HG02610 (cell line): ENCODE results near the gene GCG.

ENCODE experiments used
- ATAC-seq: cut with Tn5 transposase; IDR thresholded peaks from one replicate; pipeline ENCODE4 v1.9.1; 2021; ENCODE audit warnings: mild to moderate bottlenecking, moderate library complexity; ENCODE audit not compliant: unreplicated experiment

Gene GCG

DNA sequence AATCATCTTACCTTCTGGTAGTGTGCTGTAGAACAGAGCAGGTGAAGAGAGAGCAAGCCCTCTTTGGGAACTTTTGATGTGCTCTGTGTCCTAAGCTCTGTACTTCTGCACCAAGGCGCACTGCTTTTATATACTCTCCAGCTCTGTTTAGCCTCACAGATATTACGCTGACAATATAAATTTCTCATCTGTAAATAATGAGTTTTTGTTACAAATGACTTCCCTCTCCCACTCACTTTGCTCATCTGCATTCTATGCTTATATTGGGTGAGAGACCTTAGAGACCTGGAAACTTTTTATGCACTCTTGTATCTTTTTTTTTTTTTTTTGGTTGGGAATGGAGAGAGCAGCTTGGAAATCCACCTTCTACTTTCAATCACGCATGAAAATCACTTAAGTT is at the start of gene GCG:
TSS of gene GCG (minus strand) at position 101 of the 400 bp plus-strand sequence. CDS start 3,069 bp downstream, outside the sequence.
- no peak for ATAC-seq

- no peak for ATAC-seq
These were observed 48.6 kb upstream of the GCG start for GRCh38 chr2:162200636-162201035.

- no peak for ATAC-seq
These were observed 47.9 kb upstream of the GCG start for GRCh38 chr2:162199913-162200312.

DNA sequence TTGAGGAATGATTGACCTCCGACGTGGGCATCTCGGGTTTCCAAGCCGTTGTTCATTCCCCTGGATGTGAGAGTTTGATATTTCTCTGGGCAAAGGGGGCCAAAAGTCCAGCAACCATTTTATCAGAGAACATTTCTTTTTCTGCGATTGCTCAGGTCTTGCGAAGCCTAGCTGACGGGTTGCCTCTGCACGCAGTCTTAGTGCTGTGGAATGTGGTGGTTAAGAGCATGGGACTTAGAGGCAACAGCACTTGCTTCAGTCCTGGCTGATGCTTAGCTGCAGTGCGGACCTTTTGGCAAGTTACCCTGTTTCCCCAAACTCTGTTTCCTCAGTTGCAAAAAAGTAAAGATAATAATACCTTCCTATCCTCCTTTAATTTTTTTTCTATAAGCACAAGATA is 46.2 kb upstream of the GCG start:
- ATAC-seq: no peak

- ATAC-seq: no peak
These were observed 45.2 kb upstream of the GCG start for GRCh38 chr2:162197069-162197825.

DNA sequence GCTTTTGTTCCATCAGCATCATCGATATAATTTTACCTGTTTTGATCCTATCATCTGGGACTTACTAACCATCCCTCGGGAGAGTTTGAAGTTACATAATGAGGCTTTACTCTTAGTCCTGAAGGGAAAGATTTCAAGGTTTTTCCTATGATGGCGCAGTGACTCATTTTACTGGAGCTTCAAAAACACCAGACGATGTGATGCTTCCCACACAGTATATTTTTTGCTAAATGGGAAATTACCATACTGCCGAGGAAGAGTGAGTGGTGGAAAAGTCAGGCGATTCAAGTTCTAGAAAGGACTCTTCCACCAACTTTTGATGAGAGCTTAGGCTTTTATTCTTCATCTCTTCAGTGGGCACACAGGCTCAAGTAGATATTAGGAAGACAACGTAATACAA is 44.6 kb upstream of the GCG start:
- ATAC-seq: no peak

GRCh38 chr2:162188451-162188850 is 36.4 kb upstream of the GCG start:
- ATAC-seq: no peak

- ATAC-seq: no peak
These were observed 33.6 kb upstream of the GCG start for GRCh38 chr2:162185541-162186232.

DNA sequence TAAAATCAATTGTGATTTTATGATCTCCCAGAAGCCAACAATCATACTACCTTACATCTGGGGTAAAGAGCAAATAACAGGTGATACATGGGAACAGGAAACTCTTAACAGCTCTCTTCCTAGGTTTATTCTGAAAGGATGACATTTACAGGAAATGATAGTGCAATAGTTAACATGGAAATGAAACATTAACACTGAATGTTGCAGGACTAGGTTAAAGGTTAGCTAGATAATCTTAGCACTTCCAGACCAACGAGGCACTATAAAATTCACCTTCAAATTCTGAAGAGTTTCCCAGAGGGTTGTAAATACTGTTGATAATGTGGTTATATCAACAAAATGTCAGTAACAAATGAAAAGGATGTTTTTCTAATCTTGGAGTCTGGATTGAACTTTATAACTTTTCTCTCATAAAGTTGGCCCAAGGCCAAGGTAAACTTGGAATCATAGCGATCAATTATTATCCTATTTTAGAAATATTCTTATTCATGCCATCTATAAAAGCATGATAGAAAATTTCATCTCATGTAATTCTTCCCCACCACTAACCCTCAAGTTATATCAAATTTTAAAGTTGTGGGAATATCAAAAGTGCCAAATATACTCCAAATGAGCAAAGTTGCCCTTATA is 32.9 kb upstream of the GCG start:
- no peak for ATAC-seq

GRCh38 chr2:162184359-162184758 is 32.3 kb upstream of the GCG start:
- ATAC-seq: no peak

DNA sequence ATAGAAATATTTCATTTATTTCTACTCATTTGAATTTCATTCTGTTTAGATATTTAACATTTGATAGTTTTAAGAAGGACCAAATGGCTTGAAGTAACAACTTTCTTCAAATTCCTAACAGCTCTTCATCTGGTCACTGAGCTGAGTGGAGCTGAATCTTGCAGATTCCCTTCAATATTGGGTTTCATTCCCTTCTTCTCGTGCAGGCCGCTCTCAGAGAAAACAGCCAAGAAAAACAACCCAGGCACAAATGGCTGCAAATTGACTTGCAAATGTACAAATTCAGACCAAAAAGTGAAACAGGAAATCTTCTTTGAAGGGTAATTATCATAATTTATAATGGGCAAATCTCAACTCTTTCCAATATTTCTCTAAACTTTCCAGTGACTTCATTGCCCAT is 30.3 kb upstream of the GCG start:
- ATAC-seq: no peak

GRCh38 chr2:162177301-162177700 is 25.3 kb upstream of the GCG start:
- no peak for ATAC-seq

DNA sequence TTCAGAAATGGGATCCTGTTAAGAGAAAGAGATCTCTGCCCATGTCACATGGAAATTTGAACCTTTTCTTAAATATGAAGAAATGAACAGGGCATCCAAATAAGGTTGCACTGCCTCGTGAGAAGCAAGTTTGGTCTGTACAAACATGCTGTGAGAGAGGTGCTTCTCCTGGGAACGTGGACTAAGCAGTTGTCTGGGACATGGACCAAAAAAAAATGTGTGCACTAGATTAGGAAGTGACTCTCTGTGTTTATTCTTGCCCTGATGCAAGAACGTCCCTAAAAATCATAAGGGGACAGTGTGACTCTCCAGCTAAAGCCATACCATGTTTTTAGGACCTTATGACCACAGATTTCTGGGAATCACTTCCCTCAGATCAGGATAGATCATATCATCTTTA is 23.7 kb upstream of the GCG start:
- ATAC-seq: no peak

- ATAC-seq: no peak
These were observed 22.7 kb upstream of the GCG start for GRCh38 chr2:162174746-162175145.

GRCh38 chr2:162172802-162173370 is 20.8 kb upstream of the GCG start:
- ATAC-seq: no peak

DNA sequence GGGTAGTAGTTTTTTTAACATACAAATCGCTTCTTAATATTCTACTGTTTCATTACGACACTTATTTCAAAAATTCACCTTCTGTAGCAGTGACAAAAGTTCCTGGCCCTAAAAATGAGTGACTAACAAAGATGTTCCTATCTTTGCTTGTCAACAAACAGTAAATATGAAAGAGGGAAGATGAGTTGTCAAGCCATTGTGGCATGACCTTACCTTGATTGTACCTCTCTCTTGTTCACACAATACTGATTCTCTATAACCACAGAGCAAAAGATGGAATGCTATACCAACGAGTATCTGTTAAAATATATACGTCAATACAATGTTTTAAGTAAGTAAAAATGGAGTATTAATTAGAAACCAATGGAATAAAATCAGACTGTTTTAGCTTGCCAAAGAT is 14.7 kb upstream of the GCG start:
- peak; percentile 48 for ATAC-seq

DNA sequence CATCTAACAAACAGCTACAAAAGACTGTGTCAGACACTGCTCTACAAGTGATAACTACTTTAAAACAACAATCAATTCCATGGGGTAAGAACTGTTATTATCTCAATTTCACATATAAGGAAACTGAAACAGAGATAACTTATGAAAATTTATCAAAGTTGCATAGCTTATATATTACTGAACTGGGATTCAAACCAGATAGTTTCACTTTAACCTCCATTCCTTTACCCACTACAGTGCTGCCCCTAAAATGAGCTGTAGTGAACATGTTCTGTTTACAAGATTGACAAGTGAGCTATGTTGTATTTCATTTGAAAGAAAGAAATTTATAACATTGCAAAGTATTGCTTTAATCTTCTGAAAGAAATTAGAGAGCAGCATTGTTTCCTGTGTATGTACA is 14.1 kb upstream of the GCG start:
- ATAC-seq: no peak

DNA sequence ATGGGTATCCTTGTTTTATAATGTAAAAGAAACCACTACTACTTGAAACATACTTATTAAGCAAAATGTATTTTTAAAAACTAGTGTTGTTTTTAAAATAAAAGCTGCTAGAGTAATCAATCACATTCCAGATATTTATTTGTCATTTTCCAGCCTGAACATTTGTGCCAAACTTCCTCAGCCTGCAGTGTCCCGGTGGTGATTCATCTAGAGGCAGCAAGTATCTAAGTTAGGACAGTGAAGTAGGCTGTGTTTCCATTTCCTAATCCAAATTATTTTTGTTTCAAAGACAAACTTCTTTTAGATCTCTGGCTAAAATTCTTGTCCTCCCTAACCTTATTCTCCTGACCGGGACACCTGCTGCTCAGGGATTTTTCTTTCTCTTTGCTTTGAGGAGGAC is 12.8 kb upstream of the GCG start:
- no peak for ATAC-seq

DNA sequence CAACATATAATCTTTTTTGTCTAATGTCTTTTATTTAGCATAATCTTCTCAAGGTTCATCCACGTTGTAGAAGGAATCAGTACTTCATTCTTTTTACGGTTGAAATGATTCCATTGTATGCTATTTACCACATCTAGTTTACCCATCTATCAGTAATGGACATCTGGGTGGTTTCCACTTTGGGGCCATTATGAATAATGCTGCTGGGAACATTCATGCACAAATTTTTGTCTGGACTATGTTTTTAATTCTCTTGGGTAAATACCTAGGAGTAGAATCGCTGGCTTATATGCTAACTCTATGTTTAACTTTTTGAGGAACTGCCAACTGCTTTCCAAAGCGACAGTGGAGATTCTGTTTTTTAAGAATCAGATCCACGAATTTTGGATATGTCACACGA is 7.4 kb upstream of the GCG start:
- no peak for ATAC-seq

GRCh38 chr2:162156149-162156548 is 4.1 kb upstream of the GCG start:
- ATAC-seq: no peak

DNA sequence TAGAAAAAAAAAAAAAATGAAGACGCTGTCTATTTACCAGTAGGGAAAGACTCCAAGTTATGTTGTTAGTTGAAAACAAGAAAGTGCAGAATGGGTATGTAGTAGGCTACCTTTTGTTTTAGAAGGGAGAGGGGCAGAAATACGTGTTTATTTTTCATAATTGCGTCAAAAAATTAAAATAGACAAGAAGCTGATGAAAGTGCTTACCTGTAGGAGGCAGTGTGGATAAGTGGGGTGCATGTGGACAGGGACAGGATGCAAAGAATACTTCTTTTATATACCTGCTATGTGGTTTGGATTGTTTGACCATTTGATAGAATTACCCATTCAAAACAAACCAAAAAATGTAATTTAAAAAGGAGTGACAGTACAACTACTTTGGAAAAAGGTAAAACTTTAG is 3.0 kb upstream of the GCG start:
- no peak for ATAC-seq
